Epithelial cell of esophagus (primary cell): ENCODE data around the gene AMIGO2.

ENCODE experiments used
- DNase-seq: peaks from one replicate; pipeline ENCODE4 v3.0.0; 2010; ENCODE audit warnings: low read depth
- H3K4me3 ChIP-seq: 2 replicates; pipeline ENCODE4 v1.5.1; 2011; ENCODE audit warnings: mild to moderate bottlenecking, low read length, control low read depth
- CTCF ChIP-seq: IDR thresholded peaks from 2 replicates; pipeline ENCODE4 v1.5.1; 2011; ENCODE audit warnings: low read depth, mild to moderate bottlenecking, low read length, control low read depth, inconsistent platforms; ENCODE audit not compliant: insufficient read depth; ENCODE audit errors: missing control alignments

The AMIGO2 gene

GRCh38 chr12:47087088-47087688 is 7.4 kb upstream of the AMIGO2 start:
- no peak for DNase-seq
- H3K4me3 ChIP-seq, result no peak overlapping the region
- TF ChIP-seq CTCF, result no peak

GRCh38 chr12:47085815-47086252 is 6.1 kb upstream of the AMIGO2 start:
- TF ChIP-seq CTCF, result no peak
- DNase-seq, result peak; percentile 73
- H3K4me3 ChIP-seq, result no peak overlapping the region

GRCh38 chr12:47084172-47084571 is 4.4 kb upstream of the AMIGO2 start:
- no peak overlapping the region for H3K4me3 ChIP-seq
- TF ChIP-seq CTCF, result no peak
- no peak for DNase-seq

GRCh38 chr12:47082796-47083621 is 3.2 kb upstream of the AMIGO2 start:
- H3K4me3 ChIP-seq, result no peak overlapping the region
- no peak for TF ChIP-seq CTCF
- peak; percentile 92 for DNase-seq

- no peak overlapping the region for H3K4me3 ChIP-seq
- DNase-seq, result no peak
- no peak for TF ChIP-seq CTCF
Observed at GRCh38 chr12:47082283-47082682, 2.5 kb upstream of the AMIGO2 start.

- TF ChIP-seq CTCF, result no peak
- peak; percentile 89 for DNase-seq
- peak overlapping the region; percentile 73 for H3K4me3 ChIP-seq
Observed at GRCh38 chr12:47080725-47081502, 1.2 kb upstream of the AMIGO2 start.
